Lower leg skin (tissue), 4 donors: Measurements from ENCODE around the gene EML2. TPM values are rescaled to one million over a fixed set of nuclear protein-coding genes. Genes with fewer than 3 reads are reported as not detected.

ENCODE experiments used
- DNase-seq, 2 donors: peaks; one replicate each; pipeline ENCODE4 v3.0.0-alpha.2; 2019; ENCODE audit warnings: low spot score in 2 of 2
- H3K4me3 ChIP-seq: fragments of 200-600 bp; sonication (generic); 2 replicates; pipeline ENCODE4 v1.5.1; 2017; ENCODE audit warnings: mild to moderate bottlenecking, low read depth; ENCODE audit not compliant: poor library complexity, severe bottlenecking
- CTCF ChIP-seq, 3 donors: fragments of 450-650 bp; IDR thresholded peaks; one replicate each; pipeline ENCODE4 v1.5.1; 2016; ENCODE audit warnings: antibody characterized with exemption in 3 of 3, mild to moderate bottlenecking in 3 of 3, moderate library complexity in 2 of 3
- POLR2A ChIP-seq, 2 donors: fragments of 450-650 bp; IDR thresholded peaks; one replicate each; pipeline ENCODE4 v1.6.1; 2016 to 2017; ENCODE audit warnings: antibody characterized with exemption in 2 of 2, mild to moderate bottlenecking in 1 of 2, moderate library complexity in 1 of 2
- WGBS, 2 donors: methylation state at CpG; one replicate each; pipeline ENCODE4 v1.1.5; 2018; 5-methylcytosine and 5-hydroxymethylcytosine counted together
- intact Hi-C: fragments of 100-400 bp; cut with DNase I; formaldehyde crosslinking; loops from one replicate; pipeline ENCODE4 v1.15.0; 2023; ENCODE audit warnings: low total_unique reads
- total RNA-seq, 4 donors: library from RNA; depleted of rRNA; stranded (reverse); fragments of >200 nt; gene quantifications; one replicate each; pipeline ENCODE4 v1.1.0, GENCODE V29; 2016

The EML2 gene
- total RNA-seq, 4 donors from 2014 or later = 85.6 to 101 (median 89.4) TPM

- DNase-seq = peak; percentile 51 to 92
- 16 to 17% methylated on average over 25 to 28 of the region's 28 CpGs for WGBS, 2 donors
- intact Hi-C loops = loop anchor here (5.0 kb wide), 1 partner anchor 35 kb away; no protein-coding TSS in a partner anchor
- no peak overlapping the region for H3K4me3 ChIP-seq
- peak in 1 of 3 donors; percentile 89 for TF ChIP-seq CTCF (IDR thresholded peaks at IDR 0.05)
- no peak for TF ChIP-seq POLR2A (IDR thresholded peaks at IDR 0.05)
These were observed 31.8 kb downstream of the EML2 start for GRCh38 chr19:45607071-45608029.

- DNase-seq = no peak
- intact Hi-C loops = no loop called here
- TF ChIP-seq CTCF (IDR thresholded peaks at IDR 0.05) = no peak
- no peak for TF ChIP-seq POLR2A (IDR thresholded peaks at IDR 0.05)
- WGBS, 2 donors = 2 to 4% methylated on average over 23 to 52 of the region's 52 CpGs
- H3K4me3 ChIP-seq = peak within 1 kb of the TSS; percentile 0
These were observed 37.4 kb downstream of the EML2 start, which contains the start of gene GPR4 for GRCh38 chr19:45601524-45602374. Gene GPR4 (minus strand): TSS chr19:45602212. CDS start chr19:45591866, 10,346 bp downstream.

GRCh38 chr19:45601115-45601514 is 38.1 kb downstream of the EML2 start:
- WGBS, 2 donors = 14 to 21% methylated on average over 10 of the region's 10 CpGs
- H3K4me3 ChIP-seq = no peak overlapping the region
- intact Hi-C loops = no loop called here
- DNase-seq = no peak
- TF ChIP-seq CTCF (IDR thresholded peaks at IDR 0.05) (no peak), POLR2A (IDR thresholded peaks at IDR 0.05) (no peak)

GRCh38 chr19:45600340-45600885 is 38.8 kb downstream of the EML2 start:
- 46 to 52% methylated on average over 5 of the region's 5 CpGs for WGBS, 2 donors
- no peak overlapping the region for H3K4me3 ChIP-seq
- DNase-seq = no peak
- intact Hi-C loops = no loop called here
- no peak for TF ChIP-seq POLR2A (IDR thresholded peaks at IDR 0.05)
- no peak for TF ChIP-seq CTCF (IDR thresholded peaks at IDR 0.05)

- no peak overlapping the region for H3K4me3 ChIP-seq
- 19 to 20% methylated on average over 13 of the region's 13 CpGs for WGBS, 2 donors
- TF ChIP-seq CTCF (IDR thresholded peaks at IDR 0.05) = no peak
- no peak for TF ChIP-seq POLR2A (IDR thresholded peaks at IDR 0.05)
- intact Hi-C loops = no loop called here
- DNase-seq = no peak
These were observed 39.9 kb downstream of the EML2 start for GRCh38 chr19:45599286-45599685.
